ENCODE results near the gene GRIK3. TPM values are rescaled to one million over a fixed set of nuclear protein-coding genes. Genes with fewer than 3 reads are reported as not detected.

Gene GRIK3
- total RNA-seq, 2 donors from 2014 or later, result 0.14 TPM

- H3K4me1 ChIP-seq (ENCODE audit: control insufficient read depth in 1 of 2, low read depth in 2 of 2), result no peaks in the 10 kb centered on the region
- H3K27me3 ChIP-seq (replicated peaks; ENCODE audit: insufficient read depth), result no peaks in the 10 kb centered on the region
- H3K36me3 ChIP-seq, result no peaks in the 10 kb centered on the region
- H3K4me3 ChIP-seq, result no peak overlapping the region
- no peak for TF ChIP-seq CTCF (IDR thresholded peaks at IDR 0.05)
- ATAC-seq (ENCODE audit: insufficient number of reproducible peaks, low FRiP score, low read depth), result no peak
- no peaks in the 10 kb centered on the region for H3K9me3 ChIP-seq
- no peak for DNase-seq (ENCODE audit: low spot score)
- no peak overlapping the region for H3K27ac ChIP-seq
Measured at GRCh38 chr1:36986241-36986985, 47.9 kb downstream of the GRIK3 start.

GRCh38 chr1:36984675-36985074 lies 49.6 kb downstream of the GRIK3 start:
- ATAC-seq (ENCODE audit: insufficient number of reproducible peaks, low FRiP score, low read depth) (no peak), DNase-seq (ENCODE audit: low spot score) (no peak)
- Histone ChIP-seq H3K4me3 (no peak overlapping the region), H3K9me3 (no peaks in the 10 kb centered on the region), H3K27me3 (replicated peaks; ENCODE audit: insufficient read depth) (no peaks in the 10 kb centered on the region), H3K4me1 (ENCODE audit: control insufficient read depth in 1 of 2, low read depth in 2 of 2) (no peaks in the 10 kb centered on the region), H3K27ac (no peak overlapping the region), H3K36me3 (no peaks in the 10 kb centered on the region)
- TF ChIP-seq CTCF (IDR thresholded peaks at IDR 0.05), result no peak

- Histone ChIP-seq H3K27me3 (replicated peaks; ENCODE audit: insufficient read depth) (no peaks in the 10 kb centered on the region), H3K27ac (no peak overlapping the region), H3K4me1 (ENCODE audit: control insufficient read depth in 1 of 2, low read depth in 2 of 2) (no peaks in the 10 kb centered on the region), H3K4me3 (no peak overlapping the region), H3K9me3 (no peaks in the 10 kb centered on the region), H3K36me3 (no peaks in the 10 kb centered on the region)
- DNase-seq (ENCODE audit: low spot score) (no peak), ATAC-seq (ENCODE audit: insufficient number of reproducible peaks, low FRiP score, low read depth) (no peak)
- no peak for TF ChIP-seq CTCF (IDR thresholded peaks at IDR 0.05)
Measured at GRCh38 chr1:36984026-36984425, 50.3 kb downstream of the GRIK3 start.

GRCh38 chr1:36982709-36983108 lies 51.6 kb downstream of the GRIK3 start:
- TF ChIP-seq CTCF (IDR thresholded peaks at IDR 0.05), result no peak
- ATAC-seq (ENCODE audit: insufficient number of reproducible peaks, low FRiP score, low read depth), result no peak
- Histone ChIP-seq H3K27me3 (replicated peaks; ENCODE audit: insufficient read depth) (no peaks in the 10 kb centered on the region), H3K36me3 (no peaks in the 10 kb centered on the region), H3K4me3 (no peak overlapping the region), H3K4me1 (ENCODE audit: control insufficient read depth in 1 of 2, low read depth in 2 of 2) (no peaks in the 10 kb centered on the region), H3K27ac (no peak overlapping the region), H3K9me3 (no peaks in the 10 kb centered on the region)
- no peak for DNase-seq (ENCODE audit: low spot score)

- H3K36me3 ChIP-seq, result no peaks in the 10 kb centered on the region
- no peak for ATAC-seq (ENCODE audit: insufficient number of reproducible peaks, low FRiP score, low read depth)
- TF ChIP-seq CTCF (IDR thresholded peaks at IDR 0.05), result no peak
- no peaks in the 10 kb centered on the region for H3K4me1 ChIP-seq (ENCODE audit: control insufficient read depth in 1 of 2, low read depth in 2 of 2)
- no peak for DNase-seq (ENCODE audit: low spot score)
- H3K27ac ChIP-seq, result no peak overlapping the region
- no peaks in the 10 kb centered on the region for H3K27me3 ChIP-seq (replicated peaks; ENCODE audit: insufficient read depth)
- H3K9me3 ChIP-seq, result no peaks in the 10 kb centered on the region
- H3K4me3 ChIP-seq, result no peak overlapping the region
Measured at GRCh38 chr1:36981771-36982622, 52.3 kb downstream of the GRIK3 start.

Measured in thoracic aorta (tissue), 2 donors.